A549 (cell line): ENCODE data around the gene NTN4. TPM values are rescaled to one million over a fixed set of nuclear protein-coding genes. Genes with fewer than 3 reads are reported as not detected.
"Not testable (repeated sequence)": the region's sequence is repeated elsewhere in the genome, so short reads cannot be mapped to it uniquely, and the experiment has no call there.

Experiments used
- ATAC-seq, 2 experiments: fragments of 200-7000 bp in 1 of 2; fragments of >200 bp in 1 of 2; cut with Nextera tagmentation in 1 of 2; cut with Tn5 transposase in 1 of 2; 3 replicates each; pipeline versions ENCODE4 v1.8.0 to v1.9.1; 2018 to 2020; ENCODE audit warnings: mild to moderate bottlenecking in 1 of 2, moderate library complexity in 1 of 2
- CTCF ChIA-PET: fragments of 300-600 bp; sonication (Branson Sonifier 250); formaldehyde crosslinking; extraction: SDS; loops from one replicate; lab custom pipeline; 2021; ENCODE audit warnings: antibody characterized with exemption, inconsistent platforms; lab: Yijun Ruan, JAX
- POLR2A ChIA-PET: fragments of 350-600 bp; formaldehyde crosslinking; extraction: SDS; loops from one replicate; lab custom pipeline; 2021; ENCODE audit warnings: antibody characterized with exemption, inconsistent platforms; lab: Yijun Ruan, JAX
- DNase-seq, 2 experiments: peaks; one replicate each; pipeline versions ENCODE4 v3.0.0 to v3.0.0-alpha.2; 2011 to 2016; ENCODE audit warnings: low read depth in 1 of 2, low spot score in 1 of 2
- FAIRE-seq: peaks from 2 replicates; lab custom pipeline; 2011; peaks lifted over from hg19 to GRCh38; lab: Jason Lieb, UNC
- H3K27ac ChIP-seq, 2 experiments: fragments of >200 bp; sonication (Bioruptor Twin); formaldehyde crosslinking; 3 replicates each; pipeline ENCODE4 v1.5.1; 2016 to 2017
- H3K4me1 ChIP-seq: fragments of >200 bp; sonication (Bioruptor Twin); formaldehyde crosslinking; 3 replicates; pipeline ENCODE4 v1.6.1; 2016
- H3K4me2 ChIP-seq: fragments of >200 bp; sonication (Bioruptor Twin); formaldehyde crosslinking; 3 replicates; pipeline ENCODE4 v1.6.1; 2016
- H3K4me3 ChIP-seq: fragments of >200 bp; sonication (Bioruptor Twin); formaldehyde crosslinking; 3 replicates; pipeline ENCODE4 v1.5.1; 2016
- H3K9me3 ChIP-seq: fragments of >200 bp; sonication (Bioruptor Twin); formaldehyde crosslinking; 3 replicates; pipeline ENCODE4 v1.6.1; 2016
- ATOH8 ChIP-seq: fragments of 250-450 bp; sonication (Bioruptor Pico); IDR thresholded peaks from 2 replicates; pipeline ENCODE4 v1.5.0; 2020; ENCODE audit warnings: low read depth, mild to moderate bottlenecking, moderate library complexity
- CEBPB ChIP-seq, 2 experiments: fragments of >200 bp in 1 of 2; sonication (Bioruptor Twin) in 1 of 2; formaldehyde crosslinking in 1 of 2; IDR thresholded peaks; 2 replicates each; pipeline ENCODE4 v1.6.1; 2012 to 2016
- E2F6 ChIP-seq: IDR thresholded peaks from 2 replicates; pipeline ENCODE4 v1.6.1; 2012; ENCODE audit warnings: low read depth, borderline replicate concordance
- EHF ChIP-seq: fragments of 250-450 bp; sonication (Bioruptor Pico); IDR thresholded peaks from 2 replicates; pipeline ENCODE4 v1.5.0; 2020; ENCODE audit warnings: mild to moderate bottlenecking
- EHMT2 ChIP-seq: fragments of 200-600 bp; sonication (generic); IDR thresholded peaks from 2 replicates; pipeline ENCODE4 v1.6.1; 2016; ENCODE audit warnings: antibody characterized with exemption, low read depth, mild to moderate bottlenecking, moderate library complexity
- FOSL2 ChIP-seq, 2 experiments: fragments of 450-650 bp in 1 of 2; fragments of >200 bp in 1 of 2; sonication (Bioruptor Twin) in 1 of 2; formaldehyde crosslinking; IDR thresholded peaks; 2 replicates each; pipeline versions ENCODE4 v1.5.0 to v1.6.1; 2016 to 2020; ENCODE audit warnings: mild to moderate bottlenecking in 1 of 2, moderate library complexity in 1 of 2
- FOXS1 ChIP-seq: fragments of 250-450 bp; sonication (Bioruptor Pico); IDR thresholded peaks from 2 replicates; pipeline ENCODE4 v1.5.0; 2020; ENCODE audit warnings: mild to moderate bottlenecking, moderate library complexity
- GATA3 ChIP-seq: IDR thresholded peaks from 2 replicates; pipeline ENCODE4 v1.6.1; 2012; ENCODE audit warnings: borderline replicate concordance
- HES2 ChIP-seq: fragments of >200 bp; sonication (Bioruptor Twin); formaldehyde crosslinking; IDR thresholded peaks from 2 replicates; pipeline ENCODE4 v1.6.1; 2016
- HOXA7 ChIP-seq: fragments of 250-450 bp; sonication (Bioruptor Pico); IDR thresholded peaks from 2 replicates; pipeline ENCODE4 v1.5.0; 2020; ENCODE audit warnings: mild to moderate bottlenecking, moderate library complexity
- HOXB5 ChIP-seq: fragments of 250-450 bp; sonication (Bioruptor Pico); IDR thresholded peaks from 2 replicates; pipeline ENCODE4 v1.5.0; 2020; ENCODE audit warnings: mild to moderate bottlenecking, moderate library complexity
- KDM5A ChIP-seq: fragments of 200-600 bp; sonication (generic); IDR thresholded peaks from 2 replicates; pipeline ENCODE4 v1.6.1; 2016; ENCODE audit warnings: antibody characterized with exemption, mild to moderate bottlenecking
- MAZ ChIP-seq: fragments of 150-350 bp; IDR thresholded peaks from 2 replicates; pipeline ENCODE4 v1.6.1; 2014; ENCODE audit warnings: antibody characterized with exemption, low read depth, low read length, borderline replicate concordance
- RAD21 ChIP-seq, 2 experiments: fragments of >200 bp in 1 of 2; sonication (Bioruptor Twin) in 1 of 2; formaldehyde crosslinking in 1 of 2; IDR thresholded peaks in 1 of 2; conservative IDR thresholded peaks in 1 of 2; 2 replicates in 1 of 2; 3 replicates in 1 of 2; pipeline ENCODE4 v1.6.1; 2012 to 2018; ENCODE audit warnings: inconsistent platforms in 1 of 2
- RARB ChIP-seq: fragments of 250-450 bp; sonication (Bioruptor Pico); IDR thresholded peaks from 2 replicates; pipeline ENCODE4 v1.8.0; 2021; ENCODE audit warnings: mild to moderate bottlenecking, moderate library complexity
- RCOR1 ChIP-seq: fragments of 150-350 bp; IDR thresholded peaks from 2 replicates; pipeline ENCODE4 v1.6.1; 2014; ENCODE audit warnings: antibody characterized with exemption, low read length, low read depth
- TFCP2L1 ChIP-seq: fragments of 250-450 bp; sonication (Bioruptor Pico); IDR thresholded peaks from 2 replicates; pipeline ENCODE4 v1.5.0; 2021; ENCODE audit warnings: mild to moderate bottlenecking
- TP53 ChIP-seq: fragments of 250-450 bp; sonication (Bioruptor Pico); IDR thresholded peaks from 2 replicates; pipeline ENCODE4 v1.5.0; 2021; ENCODE audit warnings: mild to moderate bottlenecking, moderate library complexity
- ZC3H11A ChIP-seq: fragments of 450-650 bp; IDR thresholded peaks from 2 replicates; pipeline ENCODE4 v1.6.1; 2014; ENCODE audit warnings: antibody characterized with exemption, mild to moderate bottlenecking
- WGBS: methylation state at CpG from one replicate; pipeline ENCODE4 v1.1.6; 2017; ENCODE audit errors: missing lambda C conversion rate; 5-methylcytosine and 5-hydroxymethylcytosine counted together
- polyA plus RNA-seq, 4 experiments: library from polyadenylated mRNA; depleted of rRNA in 3 of 4; stranded (reverse); fragments of >200 nt; fragmentation: RNase III in 1 of 4; extraction: RNeasy Plus Mini Kit Qiagen cat#74134 plus additional on column Dnase treatment in 1 of 4; gene quantifications; 2 replicates in 3 of 4; 3 replicates in 1 of 4; pipeline ENCODE4 v1.2.3, GENCODE V29; 2011 to 2017

NTN4 gene
- polyA plus RNA-seq, 2 of the 4 experiments (the other 2 are of a cell fraction) = 37.3 to 132 TPM

- TF ChIP-seq ZC3H11A (no peak), EHF (CRISPR knock-in tag) (no peak), MAZ (no peak), HOXA7 (CRISPR knock-in tag) (no peak), ATOH8 (CRISPR knock-in tag) (no peak), RAD21 (conservative IDR thresholded peaks at IDR 0.05 in 1 of 2, IDR thresholded peaks at IDR 0.05 in 1 of 2) (peak; percentile 95 to 99), TFCP2L1 (CRISPR knock-in tag) (no peak)
Observed at GRCh38 chr12:95815632-95816212, 25.2 kb upstream of the NTN4 start (continued).

GRCh38 chr12:95812155-95812554 lies 21.6 kb upstream of the NTN4 start:
- peak in 1 of 2 experiments; percentile 43; a peak in 2 of 6 replicates for ATAC-seq
- POLR2A ChIA-PET; H3K4me2 ChIP-seq; FAIRE-seq; DNase-seq; H3K4me3 ChIP-seq; TF ChIP-seq FOSL2 (IDR thresholded peaks at IDR 0.05): not testable (repeated sequence)
- TF ChIP-seq FOSL2 (CRISPR knock-in tag; IDR thresholded peaks at IDR 0.05) = peak; percentile 68
- 75% methylated on average over 4 of the region's 4 CpGs for WGBS
- Histone ChIP-seq H3K27ac (peak overlapping the region; percentile 30 to 65; a peak in 5 of 6 replicates), H3K4me1 (peaks cover 20% of the 10 kb centered on the region), H3K9me3 (peaks cover 12% of the 10 kb centered on the region; the same call in 1 of the 3 replicates)
- CTCF ChIA-PET = interaction anchor here (0.9 to 8.6 kb wide), 5 partner anchors 36 to 233 kb away, joined by 3 to 132 read pairs (median 5); no protein-coding TSS in a partner anchor

GRCh38 chr12:95810411-95810810 lies 19.8 kb upstream of the NTN4 start:
- H3K4me3 ChIP-seq = no peak overlapping the region
- H3K4me1 ChIP-seq = peaks cover 29% of the 10 kb centered on the region
- no peak for FAIRE-seq
- ChIA-PET CTCF (interaction anchor here (0.7 to 2.9 kb wide), 6 partner anchors 11 to 236 kb away, joined by 3 to 18 read pairs (median 3); no protein-coding TSS in a partner anchor), POLR2A (interaction anchor here (1.1 kb wide), 1 partner anchor 21 kb away, joined by 3 read pairs; no protein-coding TSS in a partner anchor)
- no peak for ATAC-seq
- 74% methylated on average over 2 of the region's 2 CpGs for WGBS
- H3K4me2 ChIP-seq = no peak overlapping the region
- peaks cover 12% of the 10 kb centered on the region; the same call in 1 of the 3 replicates for H3K9me3 ChIP-seq
- H3K27ac ChIP-seq = peak overlapping the region; percentile 18 to 64; a peak in 4 of 6 replicates
- no peak for TF ChIP-seq EHF (CRISPR knock-in tag)
- no peak for TF ChIP-seq RCOR1
- no peak for TF ChIP-seq EHMT2
- no peak for TF ChIP-seq TP53 (CRISPR knock-in tag)
- TF ChIP-seq FOXS1 (CRISPR knock-in tag) = no peak
- no peak for TF ChIP-seq HOXB5 (CRISPR knock-in tag)
- TF ChIP-seq RARB (CRISPR knock-in tag) = no peak
- TF ChIP-seq CEBPB (IDR thresholded peaks at IDR 0.05) = no peak
- TF ChIP-seq E2F6 = no peak
- TF ChIP-seq HES2 = no peak
- TF ChIP-seq KDM5A = no peak
- no peak for TF ChIP-seq GATA3
- TF ChIP-seq, all 56 proteins: peak for 0
- DNase-seq = no peak
